Suprapubic skin (tissue), 4 donors: ENCODE data around the gene PDGFRA.

ENCODE experiments used
- EP300 ChIP-seq: sonication (generic); formaldehyde crosslinking; IDR thresholded peaks from one replicate; pipeline ENCODE4 v1.6.1; 2017; ENCODE audit warnings: antibody characterized with exemption
- POLR2A ChIP-seq, 2 donors: fragments of 450-650 bp; IDR thresholded peaks; one replicate each; pipeline ENCODE4 v1.6.1; 2017; ENCODE audit warnings: antibody characterized with exemption in 2 of 2, mild to moderate bottlenecking in 2 of 2, moderate library complexity in 2 of 2
- POLR2AphosphoS5 ChIP-seq, 3 donors: sonication (generic); formaldehyde crosslinking; IDR thresholded peaks; one replicate each; pipeline ENCODE4 v1.6.1; 2017; ENCODE audit warnings: antibody characterized with exemption in 3 of 3
- TF ChIP-seq, protein P1 (sequence below), 2 donors: fragments of 200-600 bp in 1 of 2; fragments of 450-650 bp in 1 of 2; sonication (generic) in 1 of 2; IDR thresholded peaks; one replicate each; pipeline ENCODE4 v1.5.1; 2016 to 2019; ENCODE audit warnings: antibody characterized with exemption in 2 of 2, mild to moderate bottlenecking in 1 of 2, moderate library complexity in 1 of 2

DNA sequence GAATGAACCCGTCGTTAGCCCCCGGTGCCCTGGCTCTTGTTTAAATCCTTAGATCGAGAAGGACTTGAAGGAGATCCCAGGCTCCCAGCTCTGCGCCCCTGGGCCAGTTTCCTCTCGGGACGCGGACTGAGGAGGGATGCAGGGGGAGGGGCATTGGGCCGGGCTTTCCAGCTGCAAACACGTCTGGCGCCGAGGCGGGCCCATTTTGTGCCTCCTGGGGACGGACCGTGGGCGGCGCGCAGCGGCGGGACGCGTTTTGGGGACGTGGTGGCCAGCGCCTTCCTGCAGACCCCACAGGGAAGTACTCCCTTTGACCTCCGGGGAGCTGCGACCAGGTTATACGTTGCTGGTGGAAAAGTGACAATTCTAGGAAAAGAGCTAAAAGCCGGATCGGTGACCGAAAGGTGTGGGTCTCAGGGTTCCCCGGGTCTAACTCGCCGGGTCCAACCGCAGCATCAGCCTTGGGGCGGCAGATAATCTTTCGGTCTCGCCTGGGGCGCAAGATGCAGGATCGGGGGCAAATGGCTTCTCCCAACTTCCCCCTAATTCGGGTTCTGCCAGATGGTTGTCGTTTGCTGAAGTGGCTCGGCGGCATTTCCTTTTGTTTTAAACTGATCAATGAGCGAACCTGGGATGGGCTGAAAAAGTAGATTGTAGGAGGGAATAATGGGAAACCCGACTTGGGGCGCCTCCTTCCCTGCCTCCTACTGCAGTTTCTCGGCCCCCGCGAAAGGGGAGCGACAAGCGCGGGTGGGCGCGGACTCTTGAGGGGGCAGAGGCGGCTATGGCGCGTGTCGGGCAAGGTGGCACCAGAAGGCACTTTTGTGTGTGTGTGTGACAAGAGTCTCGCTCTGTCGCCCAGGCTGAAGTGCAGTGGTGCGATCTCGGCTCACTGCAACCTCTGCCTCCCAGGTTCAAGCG, 2.9 kb downstream of the PDGFRA start:
- TF ChIP-seq POLR2A (IDR thresholded peaks at IDR 0.05) (no peak), EP300 (no peak), POLR2AphosphoS5 (IDR thresholded peaks at IDR 0.05) (no peak)
- TF ChIP-seq, protein P1, sequence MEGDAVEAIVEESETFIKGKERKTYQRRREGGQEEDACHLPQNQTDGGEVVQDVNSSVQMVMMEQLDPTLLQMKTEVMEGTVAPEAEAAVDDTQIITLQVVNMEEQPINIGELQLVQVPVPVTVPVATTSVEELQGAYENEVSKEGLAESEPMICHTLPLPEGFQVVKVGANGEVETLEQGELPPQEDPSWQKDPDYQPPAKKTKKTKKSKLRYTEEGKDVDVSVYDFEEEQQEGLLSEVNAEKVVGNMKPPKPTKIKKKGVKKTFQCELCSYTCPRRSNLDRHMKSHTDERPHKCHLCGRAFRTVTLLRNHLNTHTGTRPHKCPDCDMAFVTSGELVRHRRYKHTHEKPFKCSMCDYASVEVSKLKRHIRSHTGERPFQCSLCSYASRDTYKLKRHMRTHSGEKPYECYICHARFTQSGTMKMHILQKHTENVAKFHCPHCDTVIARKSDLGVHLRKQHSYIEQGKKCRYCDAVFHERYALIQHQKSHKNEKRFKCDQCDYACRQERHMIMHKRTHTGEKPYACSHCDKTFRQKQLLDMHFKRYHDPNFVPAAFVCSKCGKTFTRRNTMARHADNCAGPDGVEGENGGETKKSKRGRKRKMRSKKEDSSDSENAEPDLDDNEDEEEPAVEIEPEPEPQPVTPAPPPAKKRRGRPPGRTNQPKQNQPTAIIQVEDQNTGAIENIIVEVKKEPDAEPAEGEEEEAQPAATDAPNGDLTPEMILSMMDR (IDR thresholded peaks at IDR 0.05): no peak
